AG08395 (cell line): ENCODE results near the gene GAMT.
"Not testable (repeated sequence)": the region's sequence is repeated elsewhere in the genome, so short reads cannot be mapped to it uniquely, and the experiment has no call there.

Source experiments
- DNase-seq: peaks from one replicate; pipeline ENCODE4 v3.0.0; 2012; ENCODE audit warnings: mixed read lengths, low spot score

GAMT gene

GRCh38 chr19:1401138-1401888, at the start of gene GAMT:
Gene GAMT, minus strand, starts transcription at chr19:1401542. Its CDS starts 66 bp downstream, at chr19:1401476.
- DNase-seq: peak; percentile 78

DNA sequence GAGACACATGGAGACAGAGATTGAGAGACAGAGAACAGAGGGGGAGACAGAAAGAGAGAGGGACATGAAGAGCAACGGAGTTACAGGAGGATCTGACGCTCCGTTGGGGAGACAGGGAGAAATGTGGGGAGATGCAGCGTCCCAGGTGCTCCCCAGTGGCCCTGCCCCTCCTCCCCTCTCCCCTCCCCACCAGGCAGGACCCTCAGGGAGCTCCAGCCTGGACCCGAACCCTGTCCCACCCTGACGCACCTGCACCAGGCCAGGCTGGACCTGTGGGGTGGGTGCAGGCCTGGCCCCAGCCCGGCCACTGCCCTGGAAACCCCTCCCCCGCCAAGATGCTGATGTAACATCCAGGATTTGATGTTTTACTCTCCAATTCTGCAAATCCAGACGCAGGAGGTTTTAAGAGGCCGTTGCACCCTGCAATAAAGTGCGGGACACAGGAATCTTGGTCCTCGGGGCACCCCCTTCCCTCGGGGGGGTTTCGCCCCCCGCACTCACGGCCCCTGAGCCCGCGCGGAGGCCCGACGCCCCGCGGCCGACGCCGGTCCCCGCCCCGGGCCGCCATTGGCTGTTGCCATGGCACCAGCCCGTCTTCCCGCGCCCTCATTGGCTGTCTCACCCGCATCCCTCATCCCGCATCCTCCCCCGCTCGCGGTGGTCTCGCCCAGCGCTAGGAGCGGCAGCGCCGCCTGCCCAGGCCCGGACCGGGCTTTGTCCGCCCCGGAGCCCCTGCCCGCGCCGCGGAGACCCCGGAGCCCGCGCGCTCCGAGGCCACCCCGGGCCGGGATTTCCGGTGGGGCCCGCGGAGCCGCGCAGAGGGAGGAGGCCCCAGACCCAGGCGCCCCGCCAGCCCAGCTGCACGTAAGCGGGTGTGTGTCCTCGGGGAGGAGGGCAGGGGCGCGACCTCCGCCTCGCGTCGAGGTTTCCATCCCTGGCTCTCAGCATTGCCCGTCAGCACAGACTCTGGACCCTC, 48.4 kb upstream of the GAMT start, which contains the start of gene APC2:
Gene APC2, plus strand, starts transcription at position 655 of the 976 bp plus-strand sequence. CDS start 2,881 bp downstream, outside the sequence.
- DNase-seq: peak; percentile 90

- DNase-seq: no peak
Observed at GRCh38 chr19:1447944-1448343, 46.6 kb upstream of the GAMT start.

- no peak for DNase-seq
Observed at GRCh38 chr19:1447504-1447903, 46.2 kb upstream of the GAMT start.

GRCh38 chr19:1446713-1447481, 45.6 kb upstream of the GAMT start:
- no peak for DNase-seq

GRCh38 chr19:1445932-1446712, 44.8 kb upstream of the GAMT start:
- DNase-seq: peak; percentile 54

DNA sequence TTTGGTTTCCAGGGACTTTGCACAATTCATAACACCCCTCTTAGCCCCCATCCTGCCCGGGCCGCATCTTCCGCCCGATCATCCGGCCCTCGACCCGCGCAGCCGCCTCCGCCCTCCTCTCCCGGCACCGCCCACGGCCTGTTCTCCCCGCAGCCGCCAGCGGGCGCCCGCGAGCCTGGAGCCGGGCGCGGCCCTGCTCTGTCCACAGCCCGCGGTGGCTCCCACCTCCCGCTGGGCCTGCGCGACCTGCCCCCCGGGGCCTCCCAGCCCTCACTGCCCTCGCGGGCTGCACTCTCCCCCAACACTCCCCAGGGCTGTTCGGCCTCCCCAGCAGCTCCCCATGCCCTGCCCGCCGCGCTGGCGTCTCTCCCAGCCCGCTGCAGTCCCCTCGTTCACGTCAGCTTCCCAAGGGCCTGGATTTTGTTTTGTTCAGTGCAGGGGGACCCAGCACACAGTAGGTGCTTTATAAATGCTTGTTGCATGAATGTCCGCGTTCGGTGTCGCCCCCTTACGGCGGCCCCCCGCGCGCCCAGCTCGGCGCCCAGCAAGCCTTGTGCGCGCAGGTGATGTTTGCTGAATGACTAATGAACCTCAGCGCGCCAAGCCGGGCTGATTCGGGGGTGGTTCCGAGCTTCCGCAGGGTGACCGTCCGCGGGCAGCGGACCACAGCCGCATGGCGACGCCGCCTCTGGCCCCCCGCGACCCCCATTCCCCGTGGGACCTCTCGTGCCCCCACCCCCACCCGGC, 44.0 kb upstream of the GAMT start:
- peak; percentile 89 for DNase-seq

- DNase-seq: no peak
Observed at GRCh38 chr19:1441677-1442438, 40.5 kb upstream of the GAMT start.

- DNase-seq: no peak
Observed at GRCh38 chr19:1441022-1441426, 39.7 kb upstream of the GAMT start.

DNA sequence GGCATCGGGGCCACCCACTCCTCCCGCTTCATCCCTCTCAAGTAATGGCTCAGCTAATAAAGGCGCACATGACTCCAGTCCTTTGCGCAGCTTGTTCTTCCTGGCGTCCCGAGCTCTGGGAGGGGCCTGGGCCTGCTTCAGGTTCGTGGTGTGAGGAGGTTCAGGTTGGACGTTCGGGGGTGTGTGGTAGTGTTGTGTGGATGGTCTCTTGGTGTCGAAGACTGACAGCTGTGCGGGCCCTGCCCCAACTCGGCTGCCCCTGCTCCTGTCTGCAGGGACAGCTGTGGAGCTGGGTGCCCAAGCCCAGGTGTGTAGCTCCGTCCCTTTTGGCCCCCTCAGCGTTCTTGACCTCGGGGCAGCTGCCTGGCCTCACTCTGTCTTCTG, 39.1 kb upstream of the GAMT start:
- no peak for DNase-seq

DNA sequence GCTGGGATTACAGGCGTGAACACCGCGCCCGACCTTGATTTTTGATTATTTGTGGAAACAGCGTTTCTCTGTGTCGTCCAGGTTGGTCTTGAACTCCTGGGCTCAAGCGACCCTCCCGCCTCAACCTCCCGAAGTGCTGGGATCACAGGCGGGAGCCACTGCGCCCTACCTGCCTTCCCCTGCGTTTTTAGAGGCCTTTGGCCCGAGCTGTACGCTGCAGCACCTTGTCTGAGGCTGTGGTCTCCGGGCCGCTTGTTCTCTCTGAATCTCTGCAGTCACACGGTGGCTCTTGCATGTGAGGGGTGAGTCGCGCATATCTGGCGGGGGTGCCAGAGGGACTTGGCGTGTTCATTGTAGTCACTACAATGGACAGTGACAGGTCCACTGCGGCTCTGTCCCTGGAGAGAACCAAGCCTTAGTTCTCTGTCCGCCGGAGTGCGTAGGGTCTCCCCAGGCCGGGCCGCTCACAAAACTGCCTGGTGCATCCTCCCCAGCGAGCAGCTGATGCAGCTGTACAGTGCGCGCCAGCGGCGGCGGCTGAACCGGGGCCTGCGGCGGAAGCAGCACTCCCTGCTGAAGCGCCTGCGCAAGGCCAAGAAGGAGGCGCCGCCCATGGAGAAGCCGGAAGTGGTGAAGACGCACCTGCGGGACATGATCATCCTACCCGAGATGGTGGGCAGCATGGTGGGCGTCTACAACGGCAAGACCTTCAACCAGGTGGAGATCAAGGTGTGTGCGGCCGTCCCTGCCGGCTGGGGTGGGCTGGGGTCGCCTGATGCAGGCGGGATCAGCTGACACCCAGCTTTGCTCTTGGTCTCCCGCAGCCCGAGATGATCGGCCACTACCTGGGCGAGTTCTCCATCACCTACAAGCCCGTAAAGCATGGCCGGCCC, 38.4 kb upstream of the GAMT start:
- DNase-seq: not testable (repeated sequence)

DNA sequence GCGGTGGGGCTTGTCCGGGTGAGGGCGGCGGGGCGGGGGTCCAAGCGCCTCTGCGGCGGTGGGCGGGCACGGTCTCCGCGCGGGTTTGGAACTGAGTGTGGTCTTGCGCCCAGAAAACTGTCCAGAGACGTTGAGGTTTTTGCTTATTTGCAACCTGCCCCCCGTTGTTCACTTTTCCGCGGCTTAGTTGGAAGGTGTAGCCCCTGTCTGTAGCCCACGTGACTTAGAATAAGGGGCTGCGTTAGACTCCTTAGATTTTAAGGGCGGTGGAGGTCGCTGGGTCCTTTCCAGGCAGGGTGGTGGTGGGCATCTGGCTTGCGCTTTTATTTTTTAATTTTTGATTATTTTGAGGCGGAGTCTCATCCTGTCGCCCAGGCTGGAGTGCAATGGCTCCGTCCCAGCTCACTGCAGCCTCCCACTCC, 37.6 kb upstream of the GAMT start:
- no peak for DNase-seq

- peak; percentile 98 for DNase-seq
Observed at GRCh38 chr19:1438035-1438932, 36.9 kb upstream of the GAMT start, which contains the start of gene RPS15. Gene RPS15, plus strand, starts transcription at chr19:1438396. Its CDS starts 30 bp downstream, at chr19:1438426.

DNA sequence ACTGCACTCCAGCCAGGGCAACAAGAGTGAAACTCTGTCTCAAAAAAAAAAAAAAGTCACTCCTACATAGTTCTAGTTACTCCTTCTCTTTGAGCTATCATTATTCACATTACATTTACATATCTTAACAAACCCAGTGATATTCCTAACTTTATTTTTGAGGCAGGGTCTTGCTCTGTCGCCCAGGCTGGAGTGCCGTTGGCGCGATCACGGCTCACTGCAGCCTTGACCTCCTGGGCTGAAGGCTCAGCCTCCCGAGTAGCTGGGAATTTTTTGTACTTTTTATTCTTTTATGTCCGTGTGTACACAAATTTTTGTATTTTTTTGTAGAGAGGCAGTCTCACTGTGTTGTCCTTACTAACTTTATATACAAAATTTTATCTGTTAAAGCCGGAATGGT, 36.3 kb upstream of the GAMT start:
- no peak for DNase-seq

- DNase-seq: no peak
Observed at GRCh38 chr19:1435378-1435989, 34.1 kb upstream of the GAMT start.

DNA sequence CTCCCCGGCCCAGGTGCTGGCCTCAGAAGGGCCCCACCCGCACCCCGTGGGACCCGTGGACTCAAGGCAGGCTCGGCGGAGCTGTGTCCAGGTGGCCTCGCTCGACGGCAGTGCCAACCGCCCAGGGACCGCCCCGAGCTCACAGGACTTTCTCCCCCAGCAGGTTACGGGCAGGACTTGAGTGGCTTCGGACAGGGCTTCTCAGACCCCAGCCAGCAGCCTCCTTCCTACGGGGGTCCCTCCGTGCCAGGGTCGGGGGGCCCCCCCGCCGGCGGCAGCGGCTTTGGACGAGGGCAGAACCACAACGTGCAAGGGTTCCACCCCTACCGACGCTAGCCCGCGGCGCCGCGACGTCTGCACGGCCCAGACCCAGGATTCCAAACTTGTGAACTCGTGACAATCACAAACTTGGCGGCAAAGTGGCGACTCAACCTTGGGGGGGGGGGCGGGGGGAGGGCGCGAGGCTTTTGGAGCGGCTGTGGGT, 33.3 kb upstream of the GAMT start:
- DNase-seq: no peak

- DNase-seq: no peak
Observed at GRCh38 chr19:1434040-1434366, 32.7 kb upstream of the GAMT start.
